NCI-H2196 treated with DMSO at 0.1 percent for 48 hours (cell line): ENCODE results near the gene ARMC5.
"Not testable (repeated sequence)": the region's sequence is repeated elsewhere in the genome, so short reads cannot be mapped to it uniquely, and the experiment has no call there.

ENCODE experiments used
- DNase-seq: peaks from one replicate; lab custom pipeline; 2025; ENCODE audit not compliant: unreplicated experiment; lab: John Stamatoyannopoulos, UW

Gene ARMC5

GRCh38 chr16:31435341-31436220 is 23.7 kb upstream of the ARMC5 start:
- DNase-seq, result no peak

DNA sequence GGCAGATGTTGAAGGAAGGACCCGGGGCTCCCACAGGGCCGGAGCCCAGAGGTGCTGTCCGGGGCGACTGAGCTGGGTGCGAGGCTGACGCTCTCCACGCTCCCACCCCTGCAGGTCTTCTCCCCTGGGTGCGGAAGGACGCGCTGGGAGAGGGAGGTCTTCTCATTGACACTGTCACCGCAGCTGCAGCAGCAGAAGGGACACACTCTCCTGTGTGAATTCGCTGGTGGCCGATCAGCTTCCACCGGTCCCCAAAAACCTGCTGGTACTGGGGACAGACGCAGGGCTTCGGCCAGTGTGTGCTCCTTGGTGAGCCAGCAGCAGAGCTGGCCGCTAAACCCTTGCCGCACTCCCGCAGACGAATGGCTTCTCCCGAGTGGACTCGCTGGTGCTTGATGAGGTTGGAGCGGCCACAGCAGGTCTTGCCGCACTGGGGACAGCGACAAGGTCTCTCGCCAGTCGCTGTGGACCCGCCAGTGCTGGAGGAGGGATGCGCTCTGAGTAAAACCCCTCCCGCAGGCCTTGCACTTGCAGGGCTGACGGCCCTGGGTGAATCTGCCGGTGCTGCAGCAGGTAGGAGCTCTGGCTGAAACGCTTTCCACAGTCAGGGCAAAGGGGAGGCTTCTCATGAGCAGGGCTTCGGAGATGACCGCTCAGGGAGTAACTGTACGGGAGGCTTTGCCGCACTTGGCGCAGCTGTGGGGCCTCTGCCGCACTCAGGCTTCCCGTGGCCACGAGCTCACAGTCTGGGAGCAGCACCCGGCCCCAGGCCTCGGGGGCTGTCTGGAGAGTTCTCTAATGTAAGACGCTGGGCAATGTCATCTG is 22.9 kb upstream of the ARMC5 start:
- no peak for DNase-seq

DNA sequence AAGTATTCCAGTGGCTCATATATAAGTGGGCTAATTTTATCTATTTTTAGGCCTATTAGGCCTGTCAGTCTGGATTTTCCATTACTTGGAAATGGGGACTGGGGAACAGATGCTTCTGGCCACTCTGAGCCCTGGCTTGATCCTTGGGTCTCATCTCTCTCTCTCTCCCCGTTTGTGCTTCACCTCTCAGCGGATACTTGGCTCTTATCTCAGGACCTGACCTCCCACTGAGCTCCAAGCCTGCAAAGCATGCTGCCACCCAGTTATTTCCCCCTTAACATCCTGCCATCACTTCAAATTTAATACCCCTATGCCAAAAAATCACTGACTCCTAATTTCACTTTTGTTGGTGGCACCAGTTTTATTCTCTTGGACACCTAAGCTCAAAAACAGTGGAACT is 20.9 kb upstream of the ARMC5 start:
- no peak for DNase-seq

DNA sequence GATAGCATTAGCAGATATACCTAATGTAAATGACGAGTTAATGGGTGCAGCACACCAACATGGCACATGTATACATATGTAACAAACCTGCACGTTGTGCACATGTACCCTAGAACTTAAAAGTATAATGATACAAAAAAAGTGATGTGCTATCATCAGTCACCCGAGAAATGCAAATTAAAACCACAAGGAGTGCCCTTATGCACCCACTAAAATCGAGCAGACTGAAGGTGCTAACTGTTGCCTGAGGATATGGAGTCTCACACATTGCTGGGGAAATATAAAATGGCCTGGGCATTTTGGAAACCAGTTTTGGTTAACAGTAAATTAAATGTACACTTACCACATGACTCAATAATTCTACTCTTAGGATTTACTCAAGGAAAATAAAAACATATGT is 20.3 kb upstream of the ARMC5 start:
- not testable (repeated sequence) for DNase-seq

DNA sequence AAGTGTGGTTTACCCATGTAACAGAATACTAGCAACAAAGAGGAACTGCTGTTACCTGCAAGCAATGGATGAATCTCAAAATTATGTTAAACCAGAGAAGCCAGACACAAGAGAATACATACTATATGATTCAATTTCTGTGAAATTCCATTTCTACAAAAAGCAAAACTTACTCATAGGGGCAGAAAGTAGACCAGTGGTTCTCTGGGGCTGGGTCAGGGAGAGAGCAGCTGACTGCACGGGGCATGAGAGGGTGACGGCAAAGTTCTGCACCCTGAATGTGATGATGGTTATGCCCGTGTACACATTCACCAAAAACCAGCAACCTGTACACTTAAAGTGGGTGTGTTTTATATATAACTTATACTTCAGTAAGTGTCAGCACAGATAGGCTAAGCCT is 19.8 kb upstream of the ARMC5 start:
- DNase-seq, result no peak

GRCh38 chr16:31440516-31441184 is 18.7 kb upstream of the ARMC5 start:
- DNase-seq, result no peak

DNA sequence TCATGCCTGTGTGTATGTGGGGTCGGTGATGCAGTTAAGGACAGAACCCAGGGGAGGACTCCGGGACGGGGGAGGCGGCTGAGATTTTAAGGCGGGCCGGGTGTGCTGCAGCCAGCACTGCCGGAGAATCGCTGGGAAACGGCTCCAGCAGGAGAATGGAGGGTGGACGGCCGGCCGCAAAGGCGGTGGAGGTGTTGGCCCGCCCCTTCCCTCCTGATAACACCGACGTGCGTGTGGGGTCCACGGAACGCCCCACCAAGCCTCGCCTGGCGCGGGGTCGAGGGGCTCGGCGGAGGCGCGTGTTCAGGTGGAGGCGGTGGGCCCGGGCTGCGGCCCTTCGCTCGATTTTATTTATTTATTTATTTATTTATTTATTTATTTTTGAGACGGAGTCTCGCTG is 17.3 kb upstream of the ARMC5 start:
- DNase-seq, result no peak

- DNase-seq, result not testable (repeated sequence)
Measured at GRCh38 chr16:31445931-31446330, 13.4 kb upstream of the ARMC5 start.

DNA sequence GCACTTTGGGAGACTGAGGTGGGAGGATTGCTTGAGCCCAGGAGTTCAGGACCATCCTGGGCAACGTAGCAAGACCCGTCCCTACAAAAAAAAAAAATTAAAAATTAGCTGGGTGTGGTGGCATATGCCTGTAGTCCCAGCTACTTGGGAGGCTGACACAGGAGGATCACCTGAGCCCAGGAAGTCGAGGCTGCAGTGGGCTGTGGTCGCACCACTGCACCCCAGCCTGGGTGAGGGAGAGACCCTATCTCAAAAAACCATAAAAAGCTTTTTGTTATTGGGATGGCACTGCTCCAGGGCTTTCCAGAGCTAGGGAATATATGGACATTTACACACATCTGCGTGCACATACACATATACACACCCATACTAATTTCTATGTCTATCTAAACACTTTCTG is 8.1 kb upstream of the ARMC5 start:
- no peak for DNase-seq

DNA sequence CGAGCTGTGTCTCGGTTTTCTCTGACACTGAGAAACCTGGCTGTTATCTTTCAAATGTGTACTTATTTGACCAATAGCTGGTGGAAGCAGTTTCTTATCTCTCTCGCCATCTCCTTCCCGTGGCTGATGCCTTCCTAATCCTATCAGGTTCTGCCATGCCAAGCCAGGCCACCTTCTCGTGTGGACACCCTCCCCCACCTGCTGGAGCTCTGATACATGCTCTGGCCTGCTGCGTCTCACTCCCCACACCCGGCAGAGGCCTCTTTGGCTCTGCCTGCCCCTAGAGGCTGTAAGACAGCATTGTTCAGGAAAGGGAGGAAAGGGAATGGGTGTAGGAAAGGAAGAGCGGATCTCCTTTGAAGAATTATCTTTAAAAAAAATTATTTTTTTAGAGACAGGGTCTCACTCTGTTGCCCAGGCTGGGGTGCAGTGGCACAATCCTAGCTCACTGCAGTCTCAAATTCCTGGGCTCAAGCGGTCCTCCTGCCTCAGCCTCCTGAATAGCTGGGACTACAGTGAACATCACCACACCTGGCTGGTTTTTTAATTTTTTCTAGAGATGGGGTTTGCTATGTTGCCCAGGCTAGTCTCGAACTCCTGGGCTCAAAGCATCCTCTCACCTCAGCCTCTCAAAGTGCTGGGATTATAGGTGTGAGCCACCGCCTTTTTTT is 7.5 kb upstream of the ARMC5 start:
- DNase-seq, result peak; percentile 66

- no peak for DNase-seq
Measured at GRCh38 chr16:31452631-31453106, 6.6 kb upstream of the ARMC5 start.

DNA sequence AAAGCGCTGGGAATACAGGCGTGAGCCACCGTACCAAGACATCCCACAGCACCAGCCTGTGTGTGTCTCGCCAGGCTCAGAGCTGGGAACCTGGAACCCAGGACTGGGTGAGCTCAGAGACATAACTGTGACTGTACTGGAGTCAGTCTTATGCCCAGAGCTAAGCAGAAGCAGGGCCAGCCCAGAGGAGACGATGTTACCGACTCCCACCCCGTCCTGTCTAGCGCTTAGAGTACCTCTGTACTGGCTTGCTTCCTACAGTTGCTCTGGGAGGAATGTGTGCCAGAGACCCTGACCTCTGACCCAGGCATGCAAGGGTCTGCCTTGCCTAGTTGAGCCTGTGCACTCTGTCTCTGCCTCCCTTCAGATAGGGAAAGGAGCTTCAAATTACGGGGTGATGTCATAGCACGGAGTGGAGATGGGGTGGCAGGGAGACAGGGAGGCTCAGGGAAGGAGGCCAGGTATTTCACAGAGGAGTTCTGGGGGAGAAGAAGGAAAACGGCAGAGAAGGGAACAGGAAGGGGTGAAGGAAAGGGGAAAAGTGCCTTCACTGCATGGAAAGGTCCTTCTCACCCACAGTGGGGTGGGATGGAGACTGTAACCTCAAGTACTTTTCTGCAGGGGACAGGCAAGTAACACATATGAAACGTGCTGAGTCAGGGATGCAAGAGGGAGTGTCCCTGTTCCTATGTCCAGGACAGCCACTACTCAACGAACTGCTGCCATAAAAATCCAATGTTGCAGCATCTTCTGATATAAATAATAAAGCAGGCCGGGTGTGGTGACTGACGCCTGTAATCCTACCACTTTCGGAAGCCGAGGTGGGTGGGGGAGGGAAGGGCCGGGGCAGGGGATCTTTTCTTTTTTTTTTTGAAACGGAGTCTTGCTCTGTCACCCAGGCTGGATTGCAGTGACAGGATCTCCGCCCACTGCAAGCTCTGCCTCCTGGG is 5.8 kb upstream of the ARMC5 start:
- DNase-seq, result no peak

GRCh38 chr16:31455601-31456314 is 3.5 kb upstream of the ARMC5 start:
- DNase-seq, result no peak

DNA sequence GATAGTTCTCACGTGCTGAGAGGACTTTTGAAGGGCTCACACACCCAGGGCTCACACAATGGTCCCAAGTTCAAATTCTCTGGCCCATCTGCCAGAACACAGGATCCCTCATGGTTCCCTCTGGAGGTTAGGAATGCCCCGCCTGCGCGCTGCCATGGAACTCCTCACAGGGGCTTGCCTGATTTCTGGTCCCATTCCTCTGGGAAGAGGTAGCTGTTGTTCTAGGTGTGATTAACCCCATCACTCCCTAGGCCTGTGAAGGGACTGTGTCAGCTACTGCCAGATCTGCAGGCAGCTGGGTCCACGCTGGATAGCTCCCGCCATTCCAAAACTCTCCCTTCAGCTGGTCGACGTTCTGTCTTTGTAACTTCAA is 2.3 kb upstream of the ARMC5 start:
- no peak for DNase-seq

DNA sequence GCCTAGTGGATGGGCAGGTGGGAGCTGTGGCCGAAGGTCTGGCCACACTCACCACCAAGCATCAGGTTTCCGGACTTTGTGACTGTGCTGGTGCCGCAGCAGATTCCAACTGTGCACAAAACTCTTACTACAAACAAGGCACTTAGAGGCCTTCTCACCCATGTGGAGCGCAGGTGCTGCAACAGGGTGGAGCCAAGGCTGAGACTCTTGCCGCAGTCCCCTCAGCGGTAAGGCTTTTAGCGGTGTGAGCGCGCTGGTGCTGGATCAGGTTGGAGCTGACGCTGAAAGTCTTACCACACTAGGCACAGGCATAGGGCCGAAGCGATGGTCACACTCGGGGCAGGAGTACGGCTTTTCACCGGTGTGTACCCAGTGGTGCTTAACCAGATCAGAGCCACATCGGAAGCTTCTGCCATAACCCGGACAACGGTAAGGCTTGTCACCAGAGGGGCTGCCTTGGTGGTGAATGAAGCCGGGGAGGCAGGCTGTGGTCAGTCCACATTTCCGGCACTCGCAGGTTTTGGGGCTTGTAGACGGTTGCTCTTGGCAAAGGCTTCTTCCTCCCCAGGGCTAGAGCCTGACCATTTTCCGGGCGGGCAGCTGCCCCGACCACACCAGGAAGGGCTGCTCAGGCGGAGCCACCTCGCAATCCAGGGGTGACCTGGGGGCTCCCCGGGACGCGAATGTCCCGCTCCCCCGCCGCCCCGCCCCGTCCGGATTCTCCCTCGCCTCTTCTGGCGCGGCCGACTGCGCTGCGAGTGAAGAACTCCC is 1.0 kb upstream of the ARMC5 start:
- DNase-seq, result no peak

- peak; percentile 98 for DNase-seq
Measured at GRCh38 chr16:31459687-31460581, 633 bp downstream of the ARMC5 start.

GRCh38 chr16:31460582-31461002 is 1.3 kb downstream of the ARMC5 start:
- DNase-seq, result no peak
